Iris pigment epithelial cell (primary cell): ENCODE results near the gene LAMB4.

Source experiments
- DNase-seq: peaks from one replicate; pipeline ENCODE4 v3.0.0-alpha.2; 2011; ENCODE audit warnings: low read depth

The LAMB4 gene

GRCh38 chr7:108143658-108144420 is 13.7 kb upstream of the LAMB4 start:
- DNase-seq: no peak

GRCh38 chr7:108142675-108143259 is 12.6 kb upstream of the LAMB4 start:
- no peak for DNase-seq

- no peak for DNase-seq
Observed at GRCh38 chr7:108142180-108142579, 12.0 kb upstream of the LAMB4 start.

- no peak for DNase-seq
Observed at GRCh38 chr7:108140671-108141070, 10.5 kb upstream of the LAMB4 start.

GRCh38 chr7:108138911-108139310 is 8.8 kb upstream of the LAMB4 start:
- DNase-seq: no peak

- DNase-seq: no peak
Observed at GRCh38 chr7:108137993-108138392, 7.8 kb upstream of the LAMB4 start.

GRCh38 chr7:108137040-108137439 is 6.9 kb upstream of the LAMB4 start:
- no peak for DNase-seq

- no peak for DNase-seq
Observed at GRCh38 chr7:108136191-108136688, 6.1 kb upstream of the LAMB4 start.

GRCh38 chr7:108135446-108136190 is 5.5 kb upstream of the LAMB4 start:
- no peak for DNase-seq

- DNase-seq: no peak
Observed at GRCh38 chr7:108134486-108134885, 4.3 kb upstream of the LAMB4 start.

- peak; percentile 27 for DNase-seq
Observed at GRCh38 chr7:108132551-108133265, 2.5 kb upstream of the LAMB4 start.

- DNase-seq: peak; percentile 8
Observed at GRCh38 chr7:108129018-108129965, 869 bp downstream of the LAMB4 start.

- DNase-seq: no peak
Observed at GRCh38 chr7:108128514-108128913, 1.6 kb downstream of the LAMB4 start.

GRCh38 chr7:108127461-108127860 is 2.7 kb downstream of the LAMB4 start:
- no peak for DNase-seq

- DNase-seq: no peak
Observed at GRCh38 chr7:108124820-108125219, 5.3 kb downstream of the LAMB4 start.

GRCh38 chr7:108122181-108122580 is 8.0 kb downstream of the LAMB4 start:
- no peak for DNase-seq

GRCh38 chr7:108120933-108121332 is 9.2 kb downstream of the LAMB4 start:
- DNase-seq: no peak

- DNase-seq: no peak
Observed at GRCh38 chr7:108120196-108120595, 10.0 kb downstream of the LAMB4 start.

- no peak for DNase-seq
Observed at GRCh38 chr7:108118959-108119358, 11.2 kb downstream of the LAMB4 start.

- DNase-seq: no peak
Observed at GRCh38 chr7:108114117-108114841, 15.9 kb downstream of the LAMB4 start.
